ENCODE data around the gene ZNF592. TPM values are rescaled to one million over a fixed set of nuclear protein-coding genes. Genes with fewer than 3 reads are reported as not detected.

ZNF592 gene
- total and polyA plus RNA-seq, 9 of the 15 experiments (the other 6 are each of a cell fraction or from before 2014, with no cell fraction given) = 0.88 to 23.8 (median 7.4) TPM

- TF ChIP-seq, protein P1, sequence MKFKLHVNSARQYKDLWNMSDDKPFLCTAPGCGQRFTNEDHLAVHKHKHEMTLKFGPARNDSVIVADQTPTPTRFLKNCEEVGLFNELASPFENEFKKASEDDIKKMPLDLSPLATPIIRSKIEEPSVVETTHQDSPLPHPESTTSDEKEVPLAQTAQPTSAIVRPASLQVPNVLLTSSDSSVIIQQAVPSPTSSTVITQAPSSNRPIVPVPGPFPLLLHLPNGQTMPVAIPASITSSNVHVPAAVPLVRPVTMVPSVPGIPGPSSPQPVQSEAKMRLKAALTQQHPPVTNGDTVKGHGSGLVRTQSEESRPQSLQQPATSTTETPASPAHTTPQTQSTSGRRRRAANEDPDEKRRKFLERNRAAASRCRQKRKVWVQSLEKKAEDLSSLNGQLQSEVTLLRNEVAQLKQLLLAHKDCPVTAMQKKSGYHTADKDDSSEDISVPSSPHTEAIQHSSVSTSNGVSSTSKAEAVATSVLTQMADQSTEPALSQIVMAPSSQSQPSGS (CRISPR knock-in tag; IDR thresholded peaks at IDR 0.05) = no peak
- TF ChIP-seq PRDM10 (IDR thresholded peaks at IDR 0.05; ENCODE audit: partially characterized antibody) (peak; percentile 82), ZNF764 (CRISPR knock-in tag; IDR thresholded peaks at IDR 0.05; ENCODE audit: low read depth) (no peak), LARP7 (IDR thresholded peaks at IDR 0.05) (no peak), PHB2 (IDR thresholded peaks at IDR 0.05; ENCODE audit: low read depth) (peak; percentile 45; the same call in 1 of the 2 replicates), ZNF695 (CRISPR knock-in tag; IDR thresholded peaks at IDR 0.05) (no peak), TEAD2 (tag; IDR thresholded peaks at IDR 0.05) (no peak), CSDE1 (IDR thresholded peaks at IDR 0.05) (0 out of 4 replicates have a peak, but pooled peaks of 1 of the 2 experiments have one; percentile 11), C11orf30 (IDR thresholded peaks at IDR 0.05; ENCODE audit: low read depth) (no peak), RFX5 (IDR thresholded peaks at IDR 0.05; ENCODE audit: low read depth, low read length) (no peak), ZNF134 (CRISPR knock-in tag; conservative IDR thresholded peaks at IDR 0.05) (no peak), TAF7 (tag; IDR thresholded peaks at IDR 0.05) (no peak), NFATC3 (IDR thresholded peaks at IDR 0.05) (no peak), SIN3B (IDR thresholded peaks at IDR 0.05; ENCODE audit: low read depth) (peak; percentile 12; the same call in 1 of the 2 replicates), ZNF253 (CRISPR knock-in tag; conservative IDR thresholded peaks at IDR 0.05) (no peak), TFAM (CRISPR knock-in tag; conservative IDR thresholded peaks at IDR 0.05) (no peak), CBFA2T3 (IDR thresholded peaks at IDR 0.05) (peak; percentile 68), NR2C1 (IDR thresholded peaks at IDR 0.05) (no peak), NR2C1 (tag; IDR thresholded peaks at IDR 0.05) (no peak), HDAC2 (IDR thresholded peaks at IDR 0.05) (no peak)
- TF ChIP-seq, protein P2, sequence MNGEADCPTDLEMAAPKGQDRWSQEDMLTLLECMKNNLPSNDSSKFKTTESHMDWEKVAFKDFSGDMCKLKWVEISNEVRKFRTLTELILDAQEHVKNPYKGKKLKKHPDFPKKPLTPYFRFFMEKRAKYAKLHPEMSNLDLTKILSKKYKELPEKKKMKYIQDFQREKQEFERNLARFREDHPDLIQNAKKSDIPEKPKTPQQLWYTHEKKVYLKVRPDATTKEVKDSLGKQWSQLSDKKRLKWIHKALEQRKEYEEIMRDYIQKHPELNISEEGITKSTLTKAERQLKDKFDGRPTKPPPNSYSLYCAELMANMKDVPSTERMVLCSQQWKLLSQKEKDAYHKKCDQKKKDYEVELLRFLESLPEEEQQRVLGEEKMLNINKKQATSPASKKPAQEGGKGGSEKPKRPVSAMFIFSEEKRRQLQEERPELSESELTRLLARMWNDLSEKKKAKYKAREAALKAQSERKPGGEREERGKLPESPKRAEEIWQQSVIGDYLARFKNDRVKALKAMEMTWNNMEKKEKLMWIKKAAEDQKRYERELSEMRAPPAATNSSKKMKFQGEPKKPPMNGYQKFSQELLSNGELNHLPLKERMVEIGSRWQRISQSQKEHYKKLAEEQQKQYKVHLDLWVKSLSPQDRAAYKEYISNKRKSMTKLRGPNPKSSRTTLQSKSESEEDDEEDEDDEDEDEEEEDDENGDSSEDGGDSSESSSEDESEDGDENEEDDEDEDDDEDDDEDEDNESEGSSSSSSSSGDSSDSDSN (IDR thresholded peaks at IDR 0.05; ENCODE audit: borderline replicate concordance in 1 of 2, low read depth in 2 of 2, low read length in 2 of 2) = peak in 1 of 2 experiments; percentile 23; a peak in 1 of 4 replicates
- TF ChIP-seq, protein P3, sequence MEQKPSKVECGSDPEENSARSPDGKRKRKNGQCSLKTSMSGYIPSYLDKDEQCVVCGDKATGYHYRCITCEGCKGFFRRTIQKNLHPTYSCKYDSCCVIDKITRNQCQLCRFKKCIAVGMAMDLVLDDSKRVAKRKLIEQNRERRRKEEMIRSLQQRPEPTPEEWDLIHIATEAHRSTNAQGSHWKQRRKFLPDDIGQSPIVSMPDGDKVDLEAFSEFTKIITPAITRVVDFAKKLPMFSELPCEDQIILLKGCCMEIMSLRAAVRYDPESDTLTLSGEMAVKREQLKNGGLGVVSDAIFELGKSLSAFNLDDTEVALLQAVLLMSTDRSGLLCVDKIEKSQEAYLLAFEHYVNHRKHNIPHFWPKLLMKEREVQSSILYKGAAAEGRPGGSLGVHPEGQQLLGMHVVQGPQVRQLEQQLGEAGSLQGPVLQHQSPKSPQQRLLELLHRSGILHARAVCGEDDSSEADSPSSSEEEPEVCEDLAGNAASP (IDR thresholded peaks at IDR 0.05) = no peak
Measured at GRCh38 chr15:84750583-84751092, 2.2 kb downstream of the ZNF592 start (continued).

All from K562 (cell line).